Skin epidermis (tissue), 12 donors: ENCODE measurements around the gene GJB6.
"Not testable (repeated sequence)": the region's sequence is repeated elsewhere in the genome, so short reads cannot be mapped to it uniquely, and the experiment has no call there.

Experiments
- H3K27ac ChIP-seq, 21 experiments: fragments of 200-600 bp; sonication (generic) in 11 of 21; one replicate each; pipeline ENCODE4 v1.5.0; 2020; ENCODE audit warnings: mild to moderate bottlenecking in 3 of 21, inconsistent platforms in 2 of 21, moderate library complexity in 2 of 21
- H3K4me3 ChIP-seq, 7 experiments: fragments of 200-600 bp; sonication (generic) in 2 of 7; one replicate each; pipeline ENCODE4 v1.5.0; 2020; ENCODE audit warnings: inconsistent platforms in 2 of 7, mild to moderate bottlenecking in 2 of 7, moderate library complexity in 1 of 7

Gene GJB6

DNA sequence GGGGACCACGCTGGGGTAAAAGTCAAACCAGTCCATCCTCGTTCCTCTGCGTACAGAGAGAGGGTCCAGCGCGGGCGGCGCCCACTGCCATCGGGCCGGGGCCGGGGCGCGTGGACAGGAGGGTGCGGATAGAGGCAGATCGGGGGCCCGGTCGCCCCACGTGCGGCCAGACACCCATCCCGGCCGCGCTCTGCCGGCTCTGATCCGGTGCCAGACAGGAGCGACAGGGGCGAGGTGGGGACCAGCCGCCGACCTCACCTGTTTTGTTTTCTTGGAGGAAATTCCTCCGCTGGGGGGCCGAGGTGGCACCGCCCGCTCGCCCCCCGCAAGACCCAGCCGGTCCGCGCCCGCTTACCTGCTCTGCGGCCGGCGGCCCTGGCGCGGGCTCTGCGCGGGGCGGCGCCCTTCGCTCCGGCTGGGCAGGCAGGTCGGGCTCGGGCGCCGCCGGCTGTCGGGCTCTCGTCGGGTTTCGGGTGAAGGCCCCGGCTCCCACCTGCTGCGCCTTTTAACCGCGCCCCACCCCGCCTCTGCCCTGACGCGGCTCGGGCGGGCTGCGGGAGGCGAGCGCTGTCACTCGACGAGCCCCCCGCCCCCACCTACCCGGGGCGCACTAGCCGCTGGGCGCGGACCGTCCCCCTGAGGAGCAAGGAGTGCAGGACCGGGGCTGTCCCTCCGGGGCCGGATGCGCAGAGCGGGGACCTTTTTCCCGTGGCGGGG is at the start of gene GJB6:
Gene GJB6, minus strand, starts transcription at position 481 of the 717 bp plus-strand sequence. CDS start 8,839 bp downstream, outside the sequence.
- H3K27ac ChIP-seq = peak within 1 kb of the TSS; percentile 15 to 96 (median 79)
- peak within 1 kb of the TSS; percentile 42 to 62 (median 54) for H3K4me3 ChIP-seq

DNA sequence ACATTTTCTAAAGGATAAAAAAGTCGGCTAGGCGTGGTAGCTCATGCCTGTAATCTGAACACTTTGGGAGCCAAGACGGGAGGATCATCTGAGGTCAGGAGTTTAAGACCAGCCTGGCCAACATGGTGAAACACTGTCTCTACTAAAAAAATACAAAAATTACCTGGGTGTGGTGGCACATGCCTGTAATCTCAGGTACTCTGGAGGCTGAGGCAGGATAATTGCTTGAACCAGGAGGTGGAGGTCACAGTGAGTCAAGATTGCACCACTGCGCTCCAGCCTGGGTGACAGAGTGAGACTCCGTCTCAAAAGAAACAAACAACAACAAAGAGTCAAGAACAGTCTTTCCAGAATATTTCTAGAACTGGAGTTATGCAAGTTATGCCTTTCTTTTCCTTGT is 44.8 kb upstream of the GJB6 start:
- H3K27ac ChIP-seq, H3K4me3 ChIP-seq: not testable (repeated sequence)

DNA sequence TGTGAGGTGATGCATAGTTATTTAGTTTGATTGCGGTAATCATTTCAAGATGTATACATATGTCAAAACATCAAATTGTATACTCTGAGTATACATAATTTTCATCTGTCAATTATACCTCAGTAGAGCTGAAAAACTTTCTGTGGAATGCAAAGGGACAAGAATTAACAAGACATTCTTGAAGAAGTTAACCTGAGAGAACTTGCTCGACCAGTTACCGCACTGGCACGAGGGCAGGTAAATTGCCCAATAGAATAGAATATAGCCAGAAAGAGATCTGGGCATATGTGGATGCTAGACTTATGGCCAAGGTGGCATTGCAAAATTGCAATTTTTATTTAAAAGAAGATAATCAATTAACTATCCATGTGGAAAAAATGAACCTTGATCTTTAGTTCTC is 42.3 kb upstream of the GJB6 start:
- Histone ChIP-seq H3K27ac (no peak overlapping the region), H3K4me3 (no peak overlapping the region)

DNA sequence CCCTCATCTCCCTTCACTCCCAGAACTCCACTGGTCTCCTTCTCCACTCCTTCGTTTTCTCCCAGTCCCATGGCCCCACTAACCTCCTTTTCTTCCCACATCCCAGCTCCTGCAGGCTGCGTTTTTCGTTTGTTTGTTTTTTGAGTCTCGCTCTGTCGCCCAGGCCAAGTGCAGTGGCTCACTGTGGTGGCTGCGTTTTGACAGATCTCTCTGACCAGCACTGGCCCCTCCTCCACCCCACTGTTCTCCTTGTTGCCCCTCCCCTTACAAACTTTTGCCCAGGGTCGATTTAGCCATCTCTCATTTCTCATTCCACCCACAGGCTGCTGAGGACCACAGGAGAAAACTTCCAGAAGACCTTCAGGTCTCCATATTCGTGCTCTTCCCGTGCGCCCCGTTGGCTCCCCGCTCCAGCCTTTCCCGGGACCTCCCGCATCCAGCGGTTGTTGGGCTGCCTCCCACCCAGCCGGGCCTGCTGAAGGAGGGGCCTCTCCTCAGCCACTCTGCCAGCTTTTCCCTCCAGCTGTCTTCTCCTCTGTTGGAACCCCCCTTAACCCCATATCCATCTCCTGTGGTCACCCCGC is 40.6 kb upstream of the GJB6 start:
- Histone ChIP-seq H3K27ac (peak overlapping the region in 4 of 21 experiments; percentile 7 to 84 (median 38)), H3K4me3 (no peak overlapping the region)

DNA sequence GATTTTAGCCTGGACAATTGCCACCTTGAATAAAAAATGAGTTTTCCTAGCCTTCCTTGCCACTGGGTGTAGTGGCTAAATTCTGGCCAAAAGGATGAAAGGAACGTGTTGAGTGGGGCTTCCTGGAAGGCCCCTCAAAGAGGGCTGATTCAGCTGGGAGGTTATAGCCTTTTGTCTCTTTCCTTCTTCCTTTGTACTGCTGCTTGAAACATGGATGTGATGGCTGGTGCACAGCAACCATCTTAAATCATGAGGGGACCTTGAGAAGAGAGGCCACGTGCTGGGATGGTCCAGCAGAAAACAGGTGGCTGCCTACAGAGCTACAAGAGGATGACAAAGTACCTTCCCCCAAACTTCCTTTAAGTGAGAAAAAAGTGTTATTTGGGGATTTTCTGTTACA is 40.0 kb upstream of the GJB6 start:
- Histone ChIP-seq H3K4me3 (no peak overlapping the region), H3K27ac (peak overlapping the region in 1 of 21 experiments; percentile 84)

DNA sequence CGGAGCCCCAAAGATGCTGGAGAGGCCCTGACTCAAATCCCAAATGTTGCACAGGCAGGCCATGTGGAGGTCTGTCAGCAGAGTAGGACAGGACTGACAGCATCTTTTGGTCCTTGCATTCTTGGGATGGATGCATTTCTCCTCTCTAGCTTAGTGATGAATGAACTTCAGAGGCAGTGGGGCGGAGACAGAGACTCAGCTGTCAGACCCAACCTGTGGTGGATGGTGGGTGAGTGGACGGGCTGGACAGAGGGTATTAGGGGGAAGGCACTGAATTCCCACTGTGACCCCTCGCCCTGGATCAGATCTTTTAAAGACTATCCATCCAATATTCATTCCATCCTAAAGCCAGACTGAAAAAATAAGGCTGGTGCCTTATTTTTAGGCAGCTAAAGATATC is 39.3 kb upstream of the GJB6 start:
- H3K4me3 ChIP-seq = no peak overlapping the region
- peak overlapping the region in 5 of 21 experiments; percentile 1 to 84 (median 36) for H3K27ac ChIP-seq

DNA sequence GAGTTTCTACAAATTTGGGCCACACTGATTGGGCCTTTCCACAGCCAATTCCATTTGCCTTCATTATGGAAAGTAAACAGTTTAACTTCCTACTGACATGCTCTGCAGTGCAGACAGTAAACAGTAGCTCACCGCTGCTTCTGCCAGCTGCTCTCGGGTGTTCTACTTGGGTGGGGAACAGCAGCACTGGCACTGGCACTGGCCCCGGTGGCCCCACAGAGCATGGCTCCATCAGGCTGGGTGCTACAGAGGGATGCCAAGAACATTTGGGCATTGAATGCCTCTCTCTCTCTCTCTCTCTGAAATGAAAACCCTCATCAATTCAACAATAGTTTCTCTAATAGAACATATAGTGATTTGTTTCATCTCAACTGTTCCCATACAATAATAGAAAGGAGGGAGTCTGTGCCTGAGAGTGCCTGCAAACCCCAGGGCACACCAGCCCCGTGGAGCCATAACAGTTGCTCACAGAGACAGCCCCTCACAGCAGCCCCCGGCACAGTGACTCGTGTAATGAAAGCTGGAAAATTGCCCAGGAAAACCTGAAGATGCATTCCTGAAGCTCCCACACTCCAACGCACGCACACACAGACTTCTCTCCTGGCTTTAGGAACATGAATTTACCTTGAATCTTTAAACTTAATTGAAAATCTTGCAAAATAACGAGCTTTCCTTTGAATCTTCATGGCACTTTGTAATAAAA is 38.2 kb upstream of the GJB6 start:
- H3K27ac ChIP-seq = peak overlapping the region in 3 of 21 experiments; percentile 28 to 84 (median 40)
- H3K4me3 ChIP-seq = no peak overlapping the region

DNA sequence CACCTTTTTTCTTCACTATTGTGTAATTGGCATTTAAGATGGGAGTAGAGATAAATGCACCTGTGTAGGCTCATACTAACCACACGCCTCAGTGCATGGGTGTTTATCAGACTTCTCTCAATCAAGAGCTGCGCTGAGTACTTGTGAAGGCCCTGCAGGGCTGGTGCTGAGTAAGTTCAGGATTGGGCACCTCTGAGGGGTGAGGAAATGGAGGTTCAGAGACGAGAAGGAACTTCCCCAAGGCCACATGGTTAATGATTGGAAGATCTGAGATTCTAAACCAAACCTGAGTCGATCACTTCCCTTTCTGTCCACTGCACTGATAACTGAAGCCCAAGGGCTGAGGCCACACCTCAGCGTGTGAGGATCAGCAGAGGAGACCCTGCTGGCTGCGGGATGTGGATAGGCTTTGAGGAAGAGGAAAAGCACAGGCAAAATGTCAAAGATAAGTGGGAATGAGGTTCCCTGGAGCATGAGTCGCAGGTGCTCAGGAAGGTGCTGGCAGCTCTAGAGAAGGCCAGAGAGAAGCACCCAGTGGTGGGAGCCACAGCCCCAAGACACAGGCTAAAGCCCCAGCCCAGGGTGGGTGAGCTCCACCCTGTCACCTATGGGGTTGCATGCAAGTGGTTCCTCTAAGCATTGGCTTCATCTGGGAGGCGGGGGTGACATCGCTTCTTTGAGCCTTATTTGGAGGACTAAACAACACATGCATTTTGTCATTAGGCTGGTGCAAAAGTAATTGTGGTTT is 32.3 kb upstream of the GJB6 start:
- H3K4me3 ChIP-seq = no peak overlapping the region

DNA sequence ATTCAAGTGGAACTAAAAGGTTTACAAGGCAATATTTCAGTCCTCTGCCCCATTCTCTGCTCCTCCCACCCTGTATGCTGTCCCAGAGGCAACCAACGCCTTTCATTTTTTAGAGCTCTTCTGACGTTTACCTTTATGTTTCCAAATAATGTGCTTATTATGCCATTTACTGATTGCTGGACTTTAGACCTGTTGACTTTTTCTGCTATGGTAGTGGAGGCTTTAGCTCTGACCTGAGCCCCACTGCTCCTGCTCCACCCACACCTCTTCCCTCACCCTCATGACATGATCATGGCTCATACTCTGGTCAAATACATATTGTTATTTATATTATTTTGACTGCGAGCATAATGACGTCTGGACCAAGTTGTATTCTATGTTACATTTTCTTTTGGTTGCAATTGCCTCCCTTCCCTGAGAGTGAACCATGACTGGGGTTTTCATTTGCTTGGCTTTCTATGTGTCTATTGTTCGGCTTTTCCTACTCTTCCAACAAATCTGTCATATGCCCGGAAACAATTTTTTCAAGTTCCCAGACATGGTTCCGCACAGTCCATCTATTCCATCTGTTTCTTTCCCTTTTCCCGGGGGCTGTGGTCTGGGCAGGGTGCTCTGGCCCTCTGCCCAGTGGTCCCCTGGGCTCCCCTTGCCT is 31.4 kb upstream of the GJB6 start:
- Histone ChIP-seq H3K4me3 (no peak overlapping the region), H3K27ac (no peak overlapping the region)

More for the DNA sequence above, 32.3 kb upstream of the GJB6 start:
- H3K27ac ChIP-seq = no peak overlapping the region

DNA sequence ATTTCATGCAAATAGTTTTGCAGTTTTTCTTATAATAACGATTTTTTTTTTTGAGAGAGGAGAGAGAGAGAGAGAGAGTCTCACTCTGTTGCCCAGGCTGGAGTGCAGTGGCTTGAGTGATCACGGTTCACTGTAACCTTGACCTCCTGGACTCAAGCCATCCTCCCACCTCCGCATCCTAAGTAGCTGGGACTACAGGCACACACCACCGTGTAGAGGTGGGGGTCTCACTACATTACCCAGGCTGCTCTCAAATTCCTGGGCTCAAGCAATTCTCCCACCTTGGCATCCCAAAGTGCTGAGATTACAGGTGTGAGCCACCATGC is 26.8 kb upstream of the GJB6 start:
- Histone ChIP-seq H3K4me3 (peak overlapping the region in 1 of 7 experiments; percentile 5), H3K27ac (no peak overlapping the region)

DNA sequence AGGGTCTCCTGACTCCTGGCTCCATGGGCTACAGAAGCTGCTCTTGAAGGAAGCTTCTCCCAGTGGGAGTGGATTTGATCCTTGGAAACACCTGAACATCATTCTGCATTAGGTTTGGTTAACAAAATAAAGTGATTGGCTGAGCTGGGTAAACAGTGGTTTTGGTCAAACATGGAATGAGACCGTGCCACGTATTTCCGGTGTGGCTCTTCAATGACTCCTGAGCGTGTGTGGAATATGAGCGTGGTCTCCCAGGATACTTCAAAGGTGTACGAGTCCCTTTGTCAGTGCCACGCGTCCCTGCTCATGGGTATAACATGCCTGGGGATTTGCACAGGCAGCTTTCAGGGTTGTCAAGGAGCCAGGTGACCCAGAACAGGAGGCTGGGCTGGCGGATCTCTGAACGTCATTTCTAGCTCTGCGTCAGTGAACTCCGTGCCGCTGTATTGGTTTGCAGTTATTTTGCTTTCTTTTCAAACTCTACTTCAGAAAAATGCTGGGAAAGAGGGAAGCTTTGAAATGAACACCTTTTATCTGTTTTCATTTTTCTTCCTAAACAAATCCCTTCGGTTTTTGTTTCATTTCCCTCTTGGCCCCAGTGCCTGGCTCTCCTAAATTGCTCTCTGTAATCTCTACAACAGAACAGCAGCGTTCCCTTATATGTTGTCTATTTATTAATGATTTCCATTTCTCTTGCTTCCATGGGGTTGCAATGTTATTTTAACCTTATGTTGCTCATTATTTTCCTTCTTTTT is 26.3 kb upstream of the GJB6 start:
- Histone ChIP-seq H3K27ac (no peak overlapping the region), H3K4me3 (peak overlapping the region in 2 of 7 experiments; percentile 5 to 6)

DNA sequence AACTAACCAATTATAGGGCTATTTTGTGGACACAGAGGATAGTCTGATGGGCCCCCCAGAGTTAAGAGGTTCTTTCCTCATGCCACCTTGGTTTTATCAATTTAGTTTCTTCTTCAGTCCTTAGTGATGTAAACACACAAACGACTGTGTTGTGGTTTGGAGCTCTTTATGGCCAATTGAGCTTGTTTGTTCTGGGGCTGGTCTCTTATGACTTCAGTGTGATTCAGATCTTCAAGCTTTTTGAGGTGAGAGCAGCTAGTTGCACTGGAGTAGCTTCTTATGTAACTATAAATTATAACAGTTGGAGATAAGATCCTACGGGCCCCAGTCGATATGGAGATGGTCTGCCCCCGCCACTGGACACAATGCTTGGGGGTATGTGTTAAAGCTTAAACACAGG is 22.0 kb upstream of the GJB6 start:
- H3K27ac ChIP-seq = no peak overlapping the region
- no peak overlapping the region for H3K4me3 ChIP-seq

DNA sequence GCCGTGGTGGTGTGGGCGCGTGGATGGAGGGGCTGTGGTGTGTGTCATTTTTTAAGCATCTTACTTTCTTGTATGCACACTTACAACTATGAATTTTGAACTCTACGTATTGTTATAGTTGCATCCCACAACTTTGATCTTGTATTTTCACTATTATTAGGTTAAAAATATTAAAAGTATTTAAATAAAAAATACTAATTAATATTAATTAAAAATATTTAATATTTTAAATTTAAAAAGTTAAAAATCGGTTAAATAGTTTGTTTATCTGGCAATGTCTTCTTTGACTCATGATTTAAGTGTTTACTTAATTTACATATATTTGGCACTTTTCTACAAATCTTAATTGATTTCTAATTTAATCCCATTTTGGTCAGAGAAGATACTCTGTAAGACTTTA is 17.8 kb upstream of the GJB6 start:
- H3K27ac ChIP-seq = no peak overlapping the region
- H3K4me3 ChIP-seq = no peak overlapping the region

DNA sequence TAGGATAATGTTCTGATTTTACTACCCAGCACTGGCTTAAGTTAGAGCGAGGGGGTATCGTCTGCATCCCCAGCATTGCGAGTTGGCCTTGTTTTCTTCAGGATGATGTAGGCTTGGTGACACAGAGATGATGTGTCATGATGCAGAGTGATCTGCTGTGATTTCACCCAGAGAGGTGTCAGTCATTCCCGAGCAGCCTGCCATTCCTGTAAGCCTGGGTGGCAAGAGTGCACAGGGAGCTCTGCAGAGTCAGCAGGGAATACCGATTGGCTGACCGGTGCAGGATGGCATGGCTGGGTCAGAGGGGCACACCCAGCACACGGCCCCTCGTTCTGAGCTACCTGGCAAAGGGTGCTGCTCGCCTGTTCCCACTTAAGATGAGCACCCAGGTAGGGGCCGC is 15.8 kb upstream of the GJB6 start:
- Histone ChIP-seq H3K27ac (peak overlapping the region in 4 of 21 experiments; percentile 3 to 84 (median 26)), H3K4me3 (no peak overlapping the region)

DNA sequence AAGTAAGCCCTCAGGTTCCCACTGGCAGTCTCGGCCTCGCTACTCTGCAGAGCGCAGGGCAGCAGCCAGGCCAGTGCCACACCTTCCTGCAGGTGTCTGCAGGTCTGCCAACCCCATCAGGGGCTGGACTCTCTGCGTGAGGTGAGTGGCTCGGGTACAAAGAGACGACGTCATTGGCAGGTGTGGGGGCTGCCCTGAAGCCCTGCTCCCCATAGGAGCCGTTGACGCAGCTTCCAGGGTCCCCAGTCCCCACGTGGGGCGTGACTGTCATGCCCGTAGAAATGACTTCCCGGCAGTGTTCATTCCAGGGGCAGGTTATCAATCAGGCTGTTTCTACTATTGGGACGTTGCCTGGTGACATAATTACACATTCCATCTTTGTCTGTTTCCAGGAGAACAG is 15.3 kb upstream of the GJB6 start:
- no peak overlapping the region for H3K4me3 ChIP-seq
- H3K27ac ChIP-seq = peak overlapping the region in 6 of 21 experiments; percentile 3 to 84 (median 36)

DNA sequence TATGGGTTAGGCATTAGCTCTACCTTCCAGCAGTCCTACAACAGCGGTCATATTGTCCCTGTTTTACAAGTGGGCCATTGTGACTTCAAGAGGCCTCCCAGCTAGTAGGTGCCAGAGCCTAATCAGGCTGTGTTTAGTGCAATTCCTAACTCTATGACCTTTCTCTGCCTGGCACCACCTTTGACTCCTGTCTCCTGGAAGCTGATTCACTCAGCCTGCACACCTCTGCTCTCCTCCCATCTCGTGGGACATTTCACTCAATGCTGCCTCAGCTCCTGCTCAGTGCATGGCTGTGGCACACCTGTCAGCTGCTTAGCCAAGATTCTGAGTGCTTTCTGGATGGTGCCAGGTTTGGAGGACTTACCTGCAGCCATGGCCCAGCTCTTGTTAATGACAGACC is 9.5 kb upstream of the GJB6 start:
- no peak overlapping the region for H3K4me3 ChIP-seq
- H3K27ac ChIP-seq = peak overlapping the region in 1 of 21 experiments; percentile 3

DNA sequence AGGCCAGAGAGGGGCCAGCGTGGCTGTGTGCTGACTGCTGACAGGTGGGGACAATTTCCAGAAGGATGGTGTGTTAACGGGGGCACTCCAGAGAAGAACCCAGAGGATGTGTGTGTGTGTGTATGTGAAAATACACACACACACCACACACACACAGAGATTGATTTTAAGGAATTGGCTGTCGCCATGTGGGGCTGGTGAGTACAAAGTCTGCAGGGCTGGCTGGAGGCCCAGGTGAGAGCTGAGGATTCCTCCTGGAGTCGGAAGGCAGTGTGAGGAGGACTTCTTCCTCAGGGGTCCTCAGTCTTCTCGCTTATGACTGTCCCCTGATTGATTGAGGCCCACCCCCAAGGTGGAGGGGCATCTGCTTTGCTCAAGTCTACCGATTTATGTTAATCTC is 7.6 kb upstream of the GJB6 start:
- Histone ChIP-seq H3K27ac (no peak overlapping the region), H3K4me3 (no peak overlapping the region)

DNA sequence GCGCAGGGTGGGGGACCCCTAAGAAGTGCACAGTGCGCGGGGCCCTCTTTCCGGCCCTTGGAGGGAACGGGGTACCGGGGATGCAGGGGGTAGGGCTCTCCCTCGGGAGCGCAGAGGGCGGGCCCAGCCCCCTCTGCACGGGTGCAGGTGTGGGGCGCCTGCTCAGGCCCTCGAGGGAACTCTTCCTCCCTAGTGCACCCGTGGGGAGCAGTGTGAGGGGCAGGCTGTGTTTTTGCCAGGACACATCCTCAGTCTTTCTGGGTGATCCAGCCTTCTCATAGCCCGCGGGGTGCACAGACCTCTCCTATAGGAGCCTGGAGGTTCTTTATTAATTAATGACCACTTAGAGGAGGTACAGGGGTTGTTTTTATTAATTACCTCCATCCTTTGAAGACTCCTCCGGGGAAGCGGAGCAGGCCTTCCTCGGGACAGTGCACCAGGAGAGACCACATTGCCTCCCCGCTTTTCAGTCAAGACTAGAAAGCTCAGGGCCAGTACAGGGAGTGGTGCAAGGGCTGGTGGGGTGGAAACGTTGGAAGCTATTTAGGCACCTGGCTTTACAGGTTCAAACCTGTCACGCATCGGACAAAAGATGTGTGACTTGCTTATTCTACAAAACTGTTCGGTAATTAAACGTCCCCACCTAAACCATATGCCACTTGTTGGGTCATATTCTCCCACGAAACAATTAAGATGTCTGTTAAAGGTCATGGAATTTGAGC is 598 bp upstream of the GJB6 start:
- H3K27ac ChIP-seq = peak overlapping the region in 20 of 21 experiments; percentile 1 to 96 (median 80)
- peak overlapping the region; percentile 42 to 62 (median 54) for H3K4me3 ChIP-seq
